Small intestine (tissue), 16 donors: ENCODE results near the gene ARL14. TPM values are rescaled to one million over a fixed set of nuclear protein-coding genes. Genes with fewer than 3 reads are reported as not detected.

Source experiments
- DNase-seq, 2 donors: peaks; one replicate each; pipeline versions ENCODE4 v3.0.0 to v3.0.0-alpha.2; 2013
- FAIRE-seq: peaks from 2 replicates; lab custom pipeline; 2012; peaks lifted over from hg19 to GRCh38; lab: Jason Lieb, UNC
- H3K27ac ChIP-seq, 3 donors: one replicate each; pipeline ENCODE4 v1.5.1; 2013; ENCODE audit warnings: low read length in 2 of 3, mild to moderate bottlenecking in 2 of 3, control low read depth in 1 of 3, inconsistent platforms in 1 of 3, low read depth in 1 of 3, moderate library complexity in 1 of 3
- H3K27me3 ChIP-seq, 3 donors: one replicate each; pipeline ENCODE4 v1.6.1; 2013; ENCODE audit warnings: low read length in 3 of 3, inconsistent platforms in 1 of 3; ENCODE audit not compliant: control insufficient read depth in 3 of 3, insufficient read depth in 3 of 3
- H3K36me3 ChIP-seq, 3 donors: one replicate each; pipeline ENCODE4 v1.6.1; 2013; ENCODE audit warnings: low read length in 3 of 3, inconsistent platforms in 1 of 3, low read depth in 1 of 3, mild to moderate bottlenecking in 1 of 3, moderate library complexity in 1 of 3; ENCODE audit not compliant: control insufficient read depth in 3 of 3, insufficient read depth in 2 of 3
- H3K4me1 ChIP-seq, 3 donors: one replicate each; pipeline ENCODE4 v1.6.1; 2013; ENCODE audit warnings: low read length in 2 of 3, inconsistent platforms in 1 of 3, low read depth in 1 of 3, mild to moderate bottlenecking in 1 of 3, moderate library complexity in 1 of 3; ENCODE audit not compliant: control insufficient read depth in 3 of 3, insufficient read depth in 2 of 3
- H3K4me3 ChIP-seq, 3 donors: one replicate each; pipeline ENCODE4 v1.5.1; 2013; ENCODE audit warnings: low read length in 3 of 3, control low read depth in 1 of 3, inconsistent platforms in 1 of 3, low read depth in 1 of 3, mild to moderate bottlenecking in 1 of 3, moderate library complexity in 1 of 3
- H3K9me3 ChIP-seq, 2 donors: one replicate each; pipeline ENCODE4 v1.6.1; 2013; ENCODE audit warnings: low read depth in 1 of 2, low read length in 1 of 2; ENCODE audit not compliant: control insufficient read depth in 2 of 2, insufficient read depth in 1 of 2
- WGBS, 3 donors: extraction: QIAGEN DNeasy Blood & Tissue Kit; methylation state at CpG; one replicate each; pipeline ENCODE4 v1.1.7; 2013; 5-methylcytosine and 5-hydroxymethylcytosine counted together
- long read RNA-seq, 10 donors: transcript quantifications; one replicate each; lab custom pipeline, GENCODE V29; 2026
- polyA plus RNA-seq, 4 donors: library from polyadenylated mRNA; stranded (reverse) in 3 of 4; unstranded in 1 of 4; fragments of 200-250 nt in 3 of 4; fragments of 120-200 nt in 1 of 4; gene quantifications; one replicate each; pipeline versions ENCODE4 v1.2.1 to v1.2.3, GENCODE V29; 2013
- donor health status: healthy with polysubstance abuse.
- donor health status: control.
- donor health status: control.
- donor health status: Bipolar disorder and iron deficiency.
- donor health status: healthy.

Gene ARL14
- 100 to 1,000 TPM in 2 of 4 donors, 1 to 10 TPM in 2; 6.0 to 211 (median 63.5) TPM for polyA plus RNA-seq
- long read RNA-seq, donor 1 = 0 reads
- long read RNA-seq, donor 2, transcript ARL14-201 (1 exons, 1,294 nt) = major isoform, 13 of 13 reads
- long read RNA-seq, donor 2, partial matches to known transcripts = 0 of 13 reads
- long read RNA-seq, donor 2, other reads (novel, unspliced or antisense) = 0 of 13 reads
- long read RNA-seq, donor 3, transcript ARL14-201 (1 exons, 1,294 nt) = major isoform, 9 of 9 reads
- long read RNA-seq, donor 3, partial matches to known transcripts = 0 of 9 reads
- long read RNA-seq, donor 3, other reads (novel, unspliced or antisense) = 0 of 9 reads
- long read RNA-seq, donor 4 = 0 reads
- long read RNA-seq, donor 5, partial matches to known transcripts = 0 of 2 reads
- long read RNA-seq, donor 5, other reads (novel, unspliced or antisense) = 0 of 2 reads
- long read RNA-seq, donor 6, transcript ARL14-201 (1 exons, 1,294 nt) = major isoform, 12 of 12 reads
- long read RNA-seq, donor 6, partial matches to known transcripts = 0 of 12 reads
- long read RNA-seq, donor 6, other reads (novel, unspliced or antisense) = 0 of 12 reads
- long read RNA-seq, donor 7 = 0 reads
- long read RNA-seq, donor 8 = 0 reads
- long read RNA-seq, donor 9, partial matches to known transcripts = 0 of 2 reads
- long read RNA-seq, donor 9, other reads (novel, unspliced or antisense) = 0 of 2 reads
- long read RNA-seq, donor 10, transcript ARL14-201 (1 exons, 1,294 nt) = major isoform, 13 of 13 reads
- long read RNA-seq, donor 10, partial matches to known transcripts = 0 of 13 reads
- long read RNA-seq, donor 10, other reads (novel, unspliced or antisense) = 0 of 13 reads

- Histone ChIP-seq H3K36me3 (no peaks in the 10 kb centered on the region), H3K27ac (peak within 1 kb of the TSS; percentile 53 to 91 (median 79))
- WGBS, 3 donors = 23 to 67% (median 43%) methylated on average over 4 of the region's 4 CpGs
Measured at GRCh38 chr3:160676547-160677303, at the start of gene ARL14. Gene ARL14, plus strand, starts transcription at chr3:160677160. Its CDS starts 187 bp downstream, at chr3:160677347.

GRCh38 chr3:160629491-160629890, 47.5 kb upstream of the ARL14 start:
- Histone ChIP-seq H3K27ac (no peak overlapping the region), H3K4me1 (no peaks in the 10 kb centered on the region), H3K27me3 (no peaks in the 10 kb centered on the region), H3K36me3 (no peaks in the 10 kb centered on the region), H3K4me3 (no peak overlapping the region), H3K9me3 (no peaks in the 10 kb centered on the region)
- DNase-seq (no peak), FAIRE-seq (no peak)
- WGBS, 3 donors = 81 to 86% (median 81%) methylated on average over 2 of the region's 2 CpGs

More at GRCh38 chr3:160676547-160677303, at the start of gene ARL14:
- Histone ChIP-seq H3K4me1 (peaks cover 0 to 38% (median 0%) of the 10 kb centered on the region in 3 donors), H3K9me3 (no peaks in the 10 kb centered on the region), H3K27me3 (no peaks in the 10 kb centered on the region), H3K4me3 (peak within 1 kb of the TSS in 2 of 3 donors; percentile 30 to 48)
- peak; percentile 81 to 96 for DNase-seq
- peak; percentile 75 for FAIRE-seq

DNA sequence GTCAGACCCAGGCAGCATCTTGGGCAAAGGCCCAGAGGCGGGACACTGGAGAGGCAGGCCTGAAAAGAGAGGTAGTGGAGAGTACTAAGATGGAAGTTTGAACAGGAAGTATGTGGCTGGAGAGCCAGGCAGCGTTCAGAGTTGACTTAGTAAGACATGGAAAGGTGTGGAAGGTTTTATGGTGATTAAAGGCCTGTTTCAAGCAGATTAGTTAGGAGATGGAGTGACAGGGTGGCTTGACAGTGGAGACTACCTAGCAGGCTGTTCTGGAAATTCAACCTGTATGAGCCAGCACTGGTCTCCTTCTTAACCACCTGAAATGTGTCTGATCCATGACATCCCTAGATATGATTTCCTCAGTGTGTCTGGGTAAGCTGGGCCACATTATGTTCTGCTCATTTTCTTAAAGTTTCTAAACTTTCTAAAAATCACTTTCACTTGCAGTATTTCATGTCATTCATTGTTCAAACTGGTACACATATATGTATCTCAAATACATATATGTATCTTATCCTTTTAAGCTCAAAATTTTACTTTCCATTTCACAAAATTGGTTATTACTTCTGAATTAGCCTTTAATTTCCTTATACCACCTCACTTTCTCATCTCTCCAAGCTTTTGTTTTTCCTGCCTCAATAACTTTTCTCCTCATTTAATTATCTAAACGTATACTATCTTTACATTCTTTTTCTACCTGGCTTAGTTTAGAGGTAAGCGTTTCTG, 43.4 kb upstream of the ARL14 start:
- Histone ChIP-seq H3K27me3 (no peaks in the 10 kb centered on the region), H3K4me1 (no peaks in the 10 kb centered on the region), H3K9me3 (no peaks in the 10 kb centered on the region), H3K4me3 (no peak overlapping the region), H3K36me3 (no peaks in the 10 kb centered on the region), H3K27ac (no peak overlapping the region)
- 69 to 74% (median 73%) methylated on average over 4 of the region's 4 CpGs for WGBS, 3 donors
- FAIRE-seq (no peak), DNase-seq (no peak)

GRCh38 chr3:160635213-160635612, 41.7 kb upstream of the ARL14 start:
- H3K4me1 ChIP-seq = no peaks in the 10 kb centered on the region
- H3K4me3 ChIP-seq = no peak overlapping the region
- FAIRE-seq (no peak), DNase-seq (no peak)
- H3K27ac ChIP-seq = no peak overlapping the region
- H3K9me3 ChIP-seq = no peaks in the 10 kb centered on the region
- H3K36me3 ChIP-seq = no peaks in the 10 kb centered on the region
- no peaks in the 10 kb centered on the region for H3K27me3 ChIP-seq

- FAIRE-seq = no peak
- Histone ChIP-seq H3K27me3 (no peaks in the 10 kb centered on the region), H3K4me3 (no peak overlapping the region), H3K36me3 (no peaks in the 10 kb centered on the region), H3K9me3 (no peaks in the 10 kb centered on the region), H3K4me1 (no peaks in the 10 kb centered on the region), H3K27ac (no peak overlapping the region)
- 83 to 90% (median 84%) methylated on average over 2 of the region's 2 CpGs for WGBS, 3 donors
- DNase-seq = no peak
Measured at GRCh38 chr3:160637086-160637485, 39.9 kb upstream of the ARL14 start.

DNA sequence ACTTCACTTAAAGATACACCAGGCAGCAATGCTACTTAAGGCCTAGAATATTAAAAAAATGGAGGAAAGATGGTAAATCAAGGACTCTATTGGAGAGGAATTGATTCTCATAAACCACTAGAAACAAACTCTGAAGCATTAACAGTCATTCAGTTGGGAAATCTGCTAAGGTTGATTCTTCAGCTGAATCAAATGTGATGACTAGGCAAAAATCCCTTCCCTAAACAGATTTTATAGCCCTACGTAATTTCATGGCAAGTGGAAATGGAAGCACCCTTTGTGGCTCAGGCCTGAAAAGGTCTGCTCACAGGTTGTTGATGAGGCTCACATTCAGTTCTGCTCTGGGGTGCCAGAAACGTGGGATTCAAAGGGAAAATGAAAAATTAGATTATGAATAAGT, 38.8 kb upstream of the ARL14 start:
- Histone ChIP-seq H3K27me3 (no peaks in the 10 kb centered on the region), H3K27ac (no peak overlapping the region), H3K9me3 (no peaks in the 10 kb centered on the region), H3K4me3 (no peak overlapping the region), H3K4me1 (no peaks in the 10 kb centered on the region), H3K36me3 (no peaks in the 10 kb centered on the region)
- whole genome bisulfite sequencing, 3 donors = 58 to 62% (median 62%) methylated on average over 2 of the region's 2 CpGs
- FAIRE-seq (no peak), DNase-seq (no peak)

DNA sequence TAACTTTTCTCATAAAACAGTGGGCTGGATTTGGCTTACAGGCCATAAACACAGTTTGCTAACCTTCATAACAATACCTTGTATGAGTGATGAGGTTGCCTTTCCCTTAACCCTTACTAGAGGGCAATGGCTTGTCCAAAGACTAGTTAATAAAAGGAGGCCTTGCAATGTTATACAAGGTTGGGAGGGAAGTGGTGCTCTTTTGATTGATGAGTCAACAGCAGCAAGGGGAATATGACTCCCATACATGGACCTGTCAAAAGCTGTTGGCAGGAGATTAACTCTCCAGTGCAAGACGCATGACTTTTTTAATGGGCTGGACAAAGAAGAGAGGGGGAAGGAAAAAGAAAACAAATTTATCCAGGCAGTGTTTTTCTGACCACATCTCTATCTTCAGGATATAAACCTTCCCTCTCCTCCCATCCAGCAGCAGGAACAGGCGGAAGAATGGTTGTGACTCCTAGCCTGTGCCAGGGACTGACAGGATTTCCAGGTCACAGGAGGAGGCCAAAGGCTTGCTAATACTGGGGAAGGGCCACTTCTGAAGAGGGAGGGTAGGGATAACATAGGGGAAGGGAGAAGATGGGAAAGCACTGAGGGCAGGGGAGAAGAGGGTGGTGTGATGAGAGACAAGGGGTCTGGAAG, 35.2 kb upstream of the ARL14 start:
- H3K36me3 ChIP-seq = no peaks in the 10 kb centered on the region
- H3K27ac ChIP-seq = no peak overlapping the region
- no peak overlapping the region for H3K4me3 ChIP-seq
- FAIRE-seq (no peak), DNase-seq (no peak)
- no peaks in the 10 kb centered on the region for H3K27me3 ChIP-seq
- no peaks in the 10 kb centered on the region for H3K9me3 ChIP-seq
- 79 to 93% (median 89%) methylated on average over 2 of the region's 2 CpGs for WGBS, 3 donors
- H3K4me1 ChIP-seq = no peaks in the 10 kb centered on the region
